Thyroid gland (tissue), 4 donors: ENCODE results near the gene KRT13. TPM values are rescaled to one million over a fixed set of nuclear protein-coding genes. Genes with fewer than 3 reads are reported as not detected.
A peak's percentile ranks its signal among the peaks of the same experiment; 100 is the strongest.

Experiments
- DNase-seq, 2 donors: peaks; one replicate each; pipeline ENCODE4 v3.0.0-alpha.2; 2019
- H3K27ac ChIP-seq, 3 donors: fragments of 200-600 bp; sonication (generic); 1 replicate in 2 of 3; 2 replicates in 1 of 3; pipeline ENCODE4 v1.5.1; 2016 to 2019; ENCODE audit warnings: mild to moderate bottlenecking in 1 of 3, moderate library complexity in 1 of 3
- H3K27me3 ChIP-seq: fragments of 200-600 bp; sonication (generic); one replicate; pipeline ENCODE4 v1.5.1; 2019
- H3K36me3 ChIP-seq, 2 donors: fragments of 200-600 bp; sonication (generic); one replicate each; pipeline ENCODE4 v1.5.1; 2016 to 2019
- H3K4me1 ChIP-seq, 2 donors: fragments of 200-600 bp; sonication (generic); one replicate each; pipeline ENCODE4 v1.5.1; 2017 to 2019
- H3K4me3 ChIP-seq, 3 donors: fragments of 200-600 bp; sonication (generic); replicated peaks in 1 of 3; 1 replicate in 2 of 3; 2 replicates in 1 of 3; pipeline ENCODE4 v1.5.1; 2016; ENCODE audit warnings: mild to moderate bottlenecking in 1 of 3
- H3K9me3 ChIP-seq: fragments of 200-600 bp; sonication (generic); one replicate; pipeline ENCODE4 v1.5.1; 2017
- CTCF ChIP-seq, 6 experiments: fragments of 200-600 bp in 3 of 6; fragments of 450-650 bp in 3 of 6; sonication (generic) in 3 of 6; IDR thresholded peaks; one replicate each; pipeline ENCODE4 v1.5.1; 2016 to 2019; ENCODE audit warnings: antibody characterized with exemption in 6 of 6, mild to moderate bottlenecking in 2 of 6, inconsistent platforms in 1 of 6, moderate library complexity in 1 of 6
- POLR2A ChIP-seq, 2 donors: fragments of 450-650 bp; IDR thresholded peaks; one replicate each; pipeline ENCODE4 v1.6.1; 2017; ENCODE audit warnings: antibody characterized with exemption in 2 of 2, mild to moderate bottlenecking in 2 of 2, moderate library complexity in 1 of 2
- WGBS, 2 donors: methylation state at CpG; one replicate each; pipeline ENCODE4 v1.1.5; 2017; 5-methylcytosine and 5-hydroxymethylcytosine counted together
- intact Hi-C: fragments of 100-400 bp; cut with DNase I; formaldehyde crosslinking; loops from one replicate; pipeline ENCODE4 v1.15.1; 2023
- total RNA-seq, 4 donors: library from RNA; depleted of rRNA; stranded (reverse); fragments of >200 nt; gene quantifications; one replicate each; pipeline ENCODE4 v1.2.3, GENCODE V29; 2016

The KRT13 gene
- total RNA-seq, 4 donors from 2014 or later: 0.83 TPM; not detected in 3

GRCh38 chr17:41534899-41535546 lies 29.6 kb upstream of the KRT13 start:
- intact Hi-C loops: no loop called here
- no peaks in the 10 kb centered on the region for H3K4me1 ChIP-seq
- no peak for TF ChIP-seq POLR2A (IDR thresholded peaks at IDR 0.05)
- TF ChIP-seq CTCF (IDR thresholded peaks at IDR 0.05): no peak
- H3K9me3 ChIP-seq: no peaks in the 10 kb centered on the region
- H3K27me3 ChIP-seq: no peaks in the 10 kb centered on the region
- no peak overlapping the region for H3K27ac ChIP-seq
- H3K4me3 ChIP-seq: no peak overlapping the region
- WGBS, 2 donors: 73 to 81% methylated on average over 6 to 7 of the region's 7 CpGs
- DNase-seq: no peak
- no peaks in the 10 kb centered on the region for H3K36me3 ChIP-seq

GRCh38 chr17:41533613-41534012 lies 28.2 kb upstream of the KRT13 start:
- intact Hi-C loops: no loop called here
- no peaks in the 10 kb centered on the region for H3K27me3 ChIP-seq
- WGBS, 2 donors: 87 to 91% methylated on average over 7 of the region's 7 CpGs

DNA sequence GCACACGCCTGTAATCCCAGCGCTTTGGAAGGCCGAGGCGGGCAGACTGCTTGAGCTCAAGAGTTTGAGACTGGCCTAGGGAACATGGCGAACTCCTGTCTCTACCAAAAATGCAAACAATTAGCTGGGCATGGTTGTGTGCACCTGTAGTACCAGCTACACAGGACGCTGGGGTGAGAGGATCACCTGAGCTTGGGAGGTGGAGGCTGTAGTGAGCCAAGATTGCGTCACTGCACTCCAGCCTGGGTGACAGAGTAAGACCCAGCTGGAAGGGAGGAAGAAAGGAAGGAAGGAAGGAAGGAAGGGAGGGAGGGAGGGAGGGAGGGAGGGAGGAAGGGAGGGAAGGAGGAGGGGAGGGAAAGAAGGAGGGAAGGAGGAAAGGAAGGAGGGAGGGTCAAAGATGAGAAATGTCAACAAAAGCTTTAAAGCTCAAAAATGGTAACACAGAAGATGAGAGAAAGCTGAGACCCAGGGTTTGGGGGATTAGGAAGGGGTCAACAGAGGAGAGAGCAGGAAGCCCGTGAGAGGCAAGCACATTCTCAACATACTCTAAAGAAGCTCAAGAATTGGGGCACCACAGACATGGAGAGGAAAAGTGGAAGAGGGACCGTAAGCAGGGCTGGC lies 27.6 kb upstream of the KRT13 start:
- peaks cover 3 to 5% of the 10 kb centered on the region in 2 donors for H3K4me1 ChIP-seq
- H3K9me3 ChIP-seq: no peaks in the 10 kb centered on the region
- intact Hi-C loops: no loop called here
- TF ChIP-seq CTCF (IDR thresholded peaks at IDR 0.05) (no peak), POLR2A (IDR thresholded peaks at IDR 0.05) (no peak)
- no peak overlapping the region for H3K27ac ChIP-seq
- no peak overlapping the region for H3K4me3 ChIP-seq
- peak; percentile 62 to 69 for DNase-seq
- WGBS, 2 donors: 58 to 59% methylated on average over 9 of the region's 9 CpGs
- peaks cover under 1% of the 10 kb centered on the region for H3K27me3 ChIP-seq
- no peaks in the 10 kb centered on the region for H3K36me3 ChIP-seq

More at GRCh38 chr17:41533613-41534012, 28.2 kb upstream of the KRT13 start:
- DNase-seq: no peak
- no peak overlapping the region for H3K4me3 ChIP-seq
- H3K9me3 ChIP-seq: no peaks in the 10 kb centered on the region
- no peak for TF ChIP-seq POLR2A (IDR thresholded peaks at IDR 0.05)
- TF ChIP-seq CTCF (IDR thresholded peaks at IDR 0.05): no peak
- no peaks in the 10 kb centered on the region for H3K36me3 ChIP-seq
- no peaks in the 10 kb centered on the region for H3K4me1 ChIP-seq
- H3K27ac ChIP-seq: no peak overlapping the region

DNA sequence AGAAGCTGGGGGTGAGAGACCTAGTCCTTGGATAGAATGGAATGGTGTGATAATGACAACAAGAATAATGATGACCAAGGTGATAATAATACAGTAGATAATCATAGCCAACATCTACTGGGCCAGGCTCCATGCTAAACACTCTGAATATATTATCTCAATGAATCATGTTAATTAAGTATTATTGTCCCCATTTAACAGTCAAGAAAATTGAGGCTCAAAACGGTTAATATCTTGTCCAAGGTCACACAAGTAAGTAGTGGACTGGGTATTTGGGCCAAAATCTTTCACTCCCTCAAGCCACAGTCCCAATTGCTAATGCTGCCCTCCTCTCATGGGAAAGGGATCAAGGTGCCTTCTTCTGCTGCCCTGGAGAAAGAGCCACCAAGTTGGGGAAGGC lies 26.6 kb upstream of the KRT13 start:
- H3K4me1 ChIP-seq: peaks cover 12 to 14% of the 10 kb centered on the region in 2 donors
- no peak for TF ChIP-seq CTCF (IDR thresholded peaks at IDR 0.05)
- TF ChIP-seq POLR2A (IDR thresholded peaks at IDR 0.05): no peak
- no peaks in the 10 kb centered on the region for H3K36me3 ChIP-seq
- 83 to 87% methylated on average over 1 of the region's 1 CpG for WGBS, 2 donors
- peaks cover 11% of the 10 kb centered on the region for H3K27me3 ChIP-seq
- intact Hi-C loops: no loop called here
- no peak for DNase-seq
- no peaks in the 10 kb centered on the region for H3K9me3 ChIP-seq
- H3K27ac ChIP-seq: no peak overlapping the region
- no peak overlapping the region for H3K4me3 ChIP-seq
